HepG2 (cell line): ENCODE results near the gene MTIF2. TPM values are rescaled to one million over a fixed set of nuclear protein-coding genes. Genes with fewer than 3 reads are reported as not detected.

Experiments
- CENPX ChIP-seq: sonication (generic); formaldehyde crosslinking; IDR thresholded peaks from 2 replicates; pipeline ENCODE4 v1.9.0; 2021; ENCODE audit warnings: mild to moderate bottlenecking, missing genetic modification reagents, moderate library complexity
- DPF2 ChIP-seq: sonication (generic); formaldehyde crosslinking; IDR thresholded peaks from 2 replicates; pipeline ENCODE4 v1.4.0; 2020; ENCODE audit warnings: mild to moderate bottlenecking, low read depth, missing genetic modification reagents, borderline replicate concordance
- ELF4 ChIP-seq: sonication (generic); formaldehyde crosslinking; IDR thresholded peaks from 2 replicates; pipeline ENCODE4 v1.5.0; 2020; ENCODE audit warnings: missing genetic modification reagents, mild to moderate bottlenecking, moderate library complexity, borderline replicate concordance
- ESRRA ChIP-seq: sonication (generic); formaldehyde crosslinking; IDR thresholded peaks from 2 replicates; pipeline ENCODE4 v1.5.1; 2020; ENCODE audit warnings: mild to moderate bottlenecking, low read depth, missing genetic modification reagents
- FOSL2 ChIP-seq: sonication (generic); formaldehyde crosslinking; IDR thresholded peaks from 2 replicates; pipeline ENCODE4 v1.4.0; 2020; ENCODE audit warnings: missing genetic modification reagents
- HES4 ChIP-seq: sonication (generic); formaldehyde crosslinking; IDR thresholded peaks from 2 replicates; pipeline ENCODE4 v1.9.0; 2021; ENCODE audit warnings: mild to moderate bottlenecking, missing genetic modification reagents, borderline replicate concordance
- ISL2 ChIP-seq: sonication (generic); formaldehyde crosslinking; IDR thresholded peaks from 2 replicates; pipeline ENCODE4 v1.5.0; 2020; ENCODE audit warnings: missing genetic modification reagents
- JUN ChIP-seq: sonication (generic); formaldehyde crosslinking; IDR thresholded peaks from 2 replicates; pipeline ENCODE4 v1.4.0; 2020; ENCODE audit warnings: mild to moderate bottlenecking, missing genetic modification reagents
- MAFK ChIP-seq, 2 experiments: IDR thresholded peaks in 1 of 2; conservative IDR thresholded peaks in 1 of 2; 2 replicates each; pipeline ENCODE4 v1.6.1; 2011; ENCODE audit warnings: improper control_type of control experiment in 2 of 2, low read length in 2 of 2
- MEIS2 ChIP-seq: sonication (generic); formaldehyde crosslinking; IDR thresholded peaks from 2 replicates; pipeline ENCODE4 v1.9.0; 2021; ENCODE audit warnings: mild to moderate bottlenecking, missing genetic modification reagents
- NPAS2 ChIP-seq: sonication (generic); formaldehyde crosslinking; IDR thresholded peaks from 2 replicates; pipeline ENCODE4 v1.8.0; 2022; ENCODE audit warnings: mild to moderate bottlenecking, missing genetic modification reagents, borderline replicate concordance
- NRL ChIP-seq: sonication (generic); formaldehyde crosslinking; IDR thresholded peaks from 2 replicates; pipeline ENCODE4 v1.5.0; 2020; ENCODE audit warnings: missing genetic modification reagents, mild to moderate bottlenecking, moderate library complexity, borderline replicate concordance
- REL ChIP-seq: sonication (generic); formaldehyde crosslinking; conservative IDR thresholded peaks from 2 replicates; pipeline ENCODE4 v1.8.0; 2022; ENCODE audit warnings: mild to moderate bottlenecking, missing genetic modification reagents, moderate library complexity
- TSC22D2 ChIP-seq: sonication (generic); formaldehyde crosslinking; IDR thresholded peaks from 2 replicates; pipeline ENCODE4 v1.5.1; 2020; ENCODE audit warnings: missing genetic modification reagents, mild to moderate bottlenecking, borderline replicate concordance
- ZBTB8A ChIP-seq: sonication (generic); formaldehyde crosslinking; IDR thresholded peaks from 2 replicates; pipeline ENCODE4 v1.4.0; 2020; ENCODE audit warnings: mild to moderate bottlenecking, low read depth, missing genetic modification reagents, borderline replicate concordance
- ZC3H4 ChIP-seq: sonication (generic); formaldehyde crosslinking; IDR thresholded peaks from 2 replicates; pipeline ENCODE4 v1.4.0; 2020; ENCODE audit warnings: missing genetic modification reagents, borderline replicate concordance
- ZFAT ChIP-seq: sonication (generic); formaldehyde crosslinking; conservative IDR thresholded peaks from 2 replicates; pipeline ENCODE4 v1.8.1; 2023; ENCODE audit warnings: missing genetic modification reagents, inconsistent platforms
- ZNF12 ChIP-seq: sonication (generic); formaldehyde crosslinking; IDR thresholded peaks from 2 replicates; pipeline ENCODE4 v1.5.0; 2020; ENCODE audit warnings: missing genetic modification reagents
- ZNF121 ChIP-seq: sonication (generic); formaldehyde crosslinking; IDR thresholded peaks from 2 replicates; pipeline ENCODE4 v1.5.0; 2020; ENCODE audit warnings: mild to moderate bottlenecking, missing genetic modification reagents
- ZNF451 ChIP-seq: sonication (generic); formaldehyde crosslinking; IDR thresholded peaks from 2 replicates; pipeline ENCODE4 v1.5.0; 2020; ENCODE audit warnings: mild to moderate bottlenecking, missing genetic modification reagents
- ZNF761 ChIP-seq: sonication (generic); formaldehyde crosslinking; conservative IDR thresholded peaks from 2 replicates; pipeline ENCODE4 v1.4.0; 2020; ENCODE audit warnings: mild to moderate bottlenecking, missing genetic modification reagents
- ZNF850 ChIP-seq: sonication (generic); formaldehyde crosslinking; conservative IDR thresholded peaks from 2 replicates; pipeline ENCODE4 v1.9.0; 2021; ENCODE audit warnings: mild to moderate bottlenecking, missing genetic modification reagents
- ZSCAN29 ChIP-seq: sonication (generic); formaldehyde crosslinking; conservative IDR thresholded peaks from 2 replicates; pipeline ENCODE4 v1.4.0; 2020; ENCODE audit warnings: mild to moderate bottlenecking, missing genetic modification reagents
- polyA plus RNA-seq, 8 experiments: library from polyadenylated mRNA; depleted of rRNA in 3 of 8; stranded (reverse) in 7 of 8; unstranded in 1 of 8; fragments of >200 nt; fragmentation: Illumina TruSeq in 4 of 8; extraction: Trizol in 4 of 8; gene quantifications; 2 replicates each; pipeline versions ENCODE4 v1.2.1 to v1.2.3, GENCODE V29; 2011 to 2016; ENCODE audit warnings: low read depth in 4 of 8, missing spikeins in 1 of 8, mixed read lengths in 1 of 8; ENCODE audit not compliant: insufficient read depth in 1 of 8
- total RNA-seq, 5 experiments: library from RNA; depleted of rRNA; stranded (reverse); fragments of >200 nt; fragmentation: Illumina TruSeq; extraction: Trizol; gene quantifications; 2 replicates each; pipeline ENCODE4 v1.2.3, GENCODE V29; 2016; ENCODE audit warnings: low read depth in 1 of 5
- TF ChIP-seq, protein P1 (sequence below): sonication (generic); formaldehyde crosslinking; IDR thresholded peaks from 2 replicates; pipeline ENCODE4 v1.9.0; 2021; ENCODE audit warnings: mild to moderate bottlenecking, missing genetic modification reagents

Gene MTIF2
- total and polyA plus RNA-seq, 2 of the 13 experiments (the other 11 are each of a cell fraction or from before 2014, with no cell fraction given), result 32.1 to 92.1 TPM

DNA sequence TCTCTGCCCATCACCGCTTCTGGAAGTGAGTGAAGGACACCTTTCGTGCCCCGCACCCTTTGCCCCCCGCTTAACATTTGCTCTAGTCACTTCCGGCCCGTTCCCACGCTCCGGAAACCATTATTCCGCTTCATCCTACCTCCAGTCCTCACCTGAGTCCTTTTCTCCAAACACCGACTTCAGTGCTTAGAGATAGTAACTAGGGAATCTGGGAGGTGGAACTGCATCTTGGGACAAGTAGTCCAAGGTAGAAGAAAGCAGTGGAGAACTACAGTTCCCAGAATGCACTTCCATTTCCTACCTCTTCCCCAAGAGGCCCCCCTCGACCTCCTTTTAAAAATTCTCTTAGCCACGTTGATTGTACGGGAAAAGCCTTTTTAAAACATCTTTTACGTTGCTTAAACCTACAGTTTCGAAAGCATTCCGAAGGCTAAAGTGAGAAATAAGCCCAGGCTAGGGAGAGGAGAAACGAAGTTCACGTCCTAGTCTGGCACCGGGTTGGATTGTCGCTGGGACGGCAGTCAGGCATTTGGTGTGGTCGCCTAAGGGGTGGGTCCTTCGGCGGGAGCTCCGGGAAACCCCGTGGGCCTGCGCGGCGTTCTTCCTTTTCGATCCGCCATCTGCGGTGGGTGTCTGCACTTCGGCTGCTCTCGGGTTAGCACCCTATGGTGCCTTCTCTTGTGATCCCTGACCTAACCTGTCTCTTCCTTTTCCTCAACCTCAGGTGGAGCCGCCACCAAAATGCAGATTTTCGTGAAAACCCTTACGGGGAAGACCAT lies 36.8 kb downstream of the MTIF2 start, which contains the start of the genes CLHC1 and RPS27A (continued):
- no peak; the same call in 1 of the 2 replicates for TF ChIP-seq JUN (CRISPR knock-in tag)
- 0 out of 2 replicates have a peak, but pooled peaks have one; percentile 49 for TF ChIP-seq ZSCAN29 (CRISPR knock-in tag)
- no peak for TF ChIP-seq ZNF121
- TF ChIP-seq DPF2 (CRISPR knock-in tag), result no peak
- TF ChIP-seq ZNF12 (CRISPR knock-in tag), result 0 out of 2 replicates have a peak, but pooled peaks have one; percentile 60
- TF ChIP-seq MAFK (conservative IDR thresholded peaks at IDR 0.05 in 1 of 2, IDR thresholded peaks at IDR 0.05 in 1 of 2; ENCODE audit: low read length in 2 of 2), result no peak
- TF ChIP-seq ZNF451 (CRISPR knock-in tag), result no peak
- 0 out of 2 replicates have a peak, but pooled peaks have one; percentile 66 for TF ChIP-seq TSC22D2 (CRISPR knock-in tag)
- TF ChIP-seq ELF4 (CRISPR knock-in tag), result peak; percentile 96
- no peak for TF ChIP-seq ZFAT (CRISPR knock-in tag)
- TF ChIP-seq ISL2, result peak; percentile 64
- TF ChIP-seq ZC3H4, result 0 out of 2 replicates have a peak, but pooled peaks have one; percentile 29
- TF ChIP-seq HES4 (CRISPR knock-in tag), result no peak
- 0 out of 2 replicates have a peak, but pooled peaks have one; percentile 43 for TF ChIP-seq ESRRA (CRISPR knock-in tag)
- TF ChIP-seq CENPX (CRISPR knock-in tag), result no peak
- no peak for TF ChIP-seq REL (CRISPR knock-in tag)
- no peak for TF ChIP-seq NPAS2 (CRISPR knock-in tag)
- peak; percentile 43 for TF ChIP-seq FOSL2
- TF ChIP-seq ZNF850 (CRISPR knock-in tag), result 0 out of 2 replicates have a peak, but pooled peaks have one; percentile 42
- no peak; the same call in 1 of the 2 replicates for TF ChIP-seq ZBTB8A (CRISPR knock-in tag)
- TF ChIP-seq NRL, result peak; percentile 94; the same call in 1 of the 2 replicates
- TF ChIP-seq, protein P1, sequence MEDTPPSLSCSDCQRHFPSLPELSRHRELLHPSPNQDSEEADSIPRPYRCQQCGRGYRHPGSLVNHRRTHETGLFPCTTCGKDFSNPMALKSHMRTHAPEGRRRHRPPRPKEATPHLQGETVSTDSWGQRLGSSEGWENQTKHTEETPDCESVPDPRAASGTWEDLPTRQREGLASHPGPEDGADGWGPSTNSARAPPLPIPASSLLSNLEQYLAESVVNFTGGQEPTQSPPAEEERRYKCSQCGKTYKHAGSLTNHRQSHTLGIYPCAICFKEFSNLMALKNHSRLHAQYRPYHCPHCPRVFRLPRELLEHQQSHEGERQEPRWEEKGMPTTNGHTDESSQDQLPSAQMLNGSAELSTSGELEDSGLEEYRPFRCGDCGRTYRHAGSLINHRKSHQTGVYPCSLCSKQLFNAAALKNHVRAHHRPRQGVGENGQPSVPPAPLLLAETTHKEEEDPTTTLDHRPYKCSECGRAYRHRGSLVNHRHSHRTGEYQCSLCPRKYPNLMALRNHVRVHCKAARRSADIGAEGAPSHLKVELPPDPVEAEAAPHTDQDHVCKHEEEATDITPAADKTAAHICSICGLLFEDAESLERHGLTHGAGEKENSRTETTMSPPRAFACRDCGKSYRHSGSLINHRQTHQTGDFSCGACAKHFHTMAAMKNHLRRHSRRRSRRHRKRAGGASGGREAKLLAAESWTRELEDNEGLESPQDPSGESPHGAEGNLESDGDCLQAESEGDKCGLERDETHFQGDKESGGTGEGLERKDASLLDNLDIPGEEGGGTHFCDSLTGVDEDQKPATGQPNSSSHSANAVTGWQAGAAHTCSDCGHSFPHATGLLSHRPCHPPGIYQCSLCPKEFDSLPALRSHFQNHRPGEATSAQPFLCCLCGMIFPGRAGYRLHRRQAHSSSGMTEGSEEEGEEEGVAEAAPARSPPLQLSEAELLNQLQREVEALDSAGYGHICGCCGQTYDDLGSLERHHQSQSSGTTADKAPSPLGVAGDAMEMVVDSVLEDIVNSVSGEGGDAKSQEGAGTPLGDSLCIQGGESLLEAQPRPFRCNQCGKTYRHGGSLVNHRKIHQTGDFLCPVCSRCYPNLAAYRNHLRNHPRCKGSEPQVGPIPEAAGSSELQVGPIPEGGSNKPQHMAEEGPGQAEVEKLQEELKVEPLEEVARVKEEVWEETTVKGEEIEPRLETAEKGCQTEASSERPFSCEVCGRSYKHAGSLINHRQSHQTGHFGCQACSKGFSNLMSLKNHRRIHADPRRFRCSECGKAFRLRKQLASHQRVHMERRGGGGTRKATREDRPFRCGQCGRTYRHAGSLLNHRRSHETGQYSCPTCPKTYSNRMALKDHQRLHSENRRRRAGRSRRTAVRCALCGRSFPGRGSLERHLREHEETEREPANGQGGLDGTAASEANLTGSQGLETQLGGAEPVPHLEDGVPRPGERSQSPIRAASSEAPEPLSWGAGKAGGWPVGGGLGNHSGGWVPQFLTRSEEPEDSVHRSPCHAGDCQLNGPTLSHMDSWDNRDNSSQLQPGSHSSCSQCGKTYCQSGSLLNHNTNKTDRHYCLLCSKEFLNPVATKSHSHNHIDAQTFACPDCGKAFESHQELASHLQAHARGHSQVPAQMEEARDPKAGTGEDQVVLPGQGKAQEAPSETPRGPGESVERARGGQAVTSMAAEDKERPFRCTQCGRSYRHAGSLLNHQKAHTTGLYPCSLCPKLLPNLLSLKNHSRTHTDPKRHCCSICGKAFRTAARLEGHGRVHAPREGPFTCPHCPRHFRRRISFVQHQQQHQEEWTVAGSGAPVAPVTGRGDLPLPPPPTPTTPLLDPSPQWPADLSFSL (CRISPR knock-in tag), result no peak
- peak; percentile 88; the same call in 1 of the 2 replicates for TF ChIP-seq ZNF761 (CRISPR knock-in tag)
- TF ChIP-seq MEIS2 (CRISPR knock-in tag), result peak; percentile 83; the same call in 1 of the 2 replicates
